Measurements from ENCODE around the gene PSTPIP1.

DNA sequence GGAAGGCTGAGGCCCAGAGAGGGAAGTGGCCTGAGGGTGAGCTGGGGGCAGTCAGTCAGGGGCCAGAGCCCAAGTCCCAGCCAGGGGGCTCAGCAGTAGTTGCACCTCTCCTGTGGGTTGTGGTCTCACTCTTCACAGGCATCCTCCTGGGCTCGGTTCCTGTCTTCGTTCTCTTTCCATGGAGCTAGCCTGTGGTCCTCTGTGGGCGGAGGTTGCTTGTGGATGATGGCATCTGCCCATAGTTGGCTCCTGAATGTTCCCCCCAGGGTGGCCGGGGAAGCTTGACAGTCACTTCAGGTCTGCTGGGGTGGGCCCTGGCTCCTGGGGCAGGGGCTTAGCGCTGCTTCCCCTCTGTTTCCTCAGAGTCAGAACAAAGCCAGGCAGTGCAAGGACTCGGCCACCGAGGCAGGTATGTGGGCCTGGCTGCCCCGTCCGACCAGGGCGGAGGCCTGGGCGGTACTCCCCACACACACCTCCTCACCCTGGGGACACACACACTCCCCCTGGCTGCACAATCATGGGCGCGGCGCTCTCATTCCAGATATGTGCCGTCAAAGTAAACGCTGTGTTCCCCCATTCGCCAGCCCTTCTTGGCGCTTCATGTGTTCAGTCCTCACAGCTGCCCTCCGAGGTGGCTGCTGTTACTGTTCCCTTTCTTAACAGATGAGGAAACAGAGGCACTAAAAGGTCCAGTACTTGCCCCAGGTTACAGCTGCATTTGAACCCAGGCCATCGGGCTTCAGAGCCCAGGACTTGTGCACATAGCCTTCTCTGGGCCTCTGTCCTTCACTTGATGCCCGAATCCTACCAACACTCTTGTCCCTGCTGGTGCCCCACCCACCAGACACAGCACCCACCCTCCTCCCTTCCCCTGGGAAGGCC, 34.5 kb downstream of the PSTPIP1 start:
- TF ChIP-seq YY1 (IDR thresholded peaks at IDR 0.05; ENCODE audit: low read depth, low read length) (no peak), PAX8 (IDR thresholded peaks at IDR 0.05) (no peak), POLR2AphosphoS2 (IDR thresholded peaks at IDR 0.05; ENCODE audit: low read depth, low read length) (no peak), TARDBP (IDR thresholded peaks at IDR 0.05; ENCODE audit: borderline replicate concordance) (no peak)
